ENCODE data around the gene CHCHD10. TPM values are rescaled to one million over a fixed set of nuclear protein-coding genes. Genes with fewer than 3 reads are reported as not detected.

CHCHD10 gene
- total RNA-seq, 1 experiment from 2014 or later = 60.9 TPM

DNA sequence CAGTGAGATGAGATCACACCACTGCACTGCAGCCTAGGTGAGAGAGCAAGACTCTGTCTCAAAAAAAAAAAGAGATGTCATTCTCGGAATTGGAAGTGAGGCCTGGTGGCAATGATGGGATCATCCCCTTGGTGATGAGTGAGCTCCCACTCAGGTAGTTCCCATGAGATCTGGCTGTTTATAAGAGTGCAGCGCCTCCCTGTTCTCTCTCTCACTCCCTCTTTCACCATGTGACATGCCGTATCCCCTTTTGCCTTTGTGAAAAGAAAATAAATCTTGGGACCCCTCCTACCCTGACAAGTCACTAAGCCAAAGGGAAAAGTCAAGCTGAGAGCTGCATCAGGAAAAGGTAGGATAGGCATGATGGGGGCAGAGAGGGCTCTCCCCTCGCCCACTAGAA is 45.6 kb downstream of the CHCHD10 start:
- H3K4me3 ChIP-seq (ENCODE audit: insufficient read depth, low read depth, low read length) = no peak overlapping the region
- no peaks in the 10 kb centered on the region for H3K27me3 ChIP-seq (ENCODE audit: control insufficient read depth, insufficient read depth, low read length)
- H3K36me3 ChIP-seq (replicated peaks; ENCODE audit: control insufficient read depth, insufficient read depth, low read length) = no peaks in the 10 kb centered on the region
- no peak for DNase-seq

GRCh38 chr22:23720855-23721254 is 46.9 kb downstream of the CHCHD10 start:
- Histone ChIP-seq H3K4me3 (ENCODE audit: insufficient read depth, low read depth, low read length) (no peak overlapping the region), H3K36me3 (replicated peaks; ENCODE audit: control insufficient read depth, insufficient read depth, low read length) (no peaks in the 10 kb centered on the region), H3K27me3 (ENCODE audit: control insufficient read depth, insufficient read depth, low read length) (no peaks in the 10 kb centered on the region; the same call in 1 of the 2 replicates)
- no peak for DNase-seq

- no peak for DNase-seq
- peaks cover 2% of the 10 kb centered on the region for H3K36me3 ChIP-seq (replicated peaks; ENCODE audit: control insufficient read depth, insufficient read depth, low read length)
- no peaks in the 10 kb centered on the region; the same call in 1 of the 2 replicates for H3K27me3 ChIP-seq (ENCODE audit: control insufficient read depth, insufficient read depth, low read length)
- H3K4me3 ChIP-seq (ENCODE audit: insufficient read depth, low read depth, low read length) = no peak overlapping the region
Measured at GRCh38 chr22:23718371-23719165, 49.2 kb downstream of the CHCHD10 start.

GRCh38 chr22:23716811-23717801 is 50.7 kb downstream of the CHCHD10 start:
- Histone ChIP-seq H3K36me3 (replicated peaks; ENCODE audit: control insufficient read depth, insufficient read depth, low read length) (peaks cover 5% of the 10 kb centered on the region), H3K4me3 (ENCODE audit: insufficient read depth, low read depth, low read length) (peak overlapping the region; percentile 94), H3K27me3 (ENCODE audit: control insufficient read depth, insufficient read depth, low read length) (no peaks in the 10 kb centered on the region; the same call in 1 of the 2 replicates)
- peak; percentile 97 for DNase-seq

Other genes starting within 250 kb of the CHCHD10 start
- not detected in 2 replicates for gene IGLL1, start 187.7 kb downstream of the CHCHD10 start, total RNA-seq (2014; rRNA removed; shearing (Covaris generic))
- gene DRICH1, start 135.7 kb downstream of the CHCHD10 start, total RNA-seq (2014; rRNA removed; shearing (Covaris generic)) = not detected in 2 replicates
- not detected in 2 replicates for gene RGL4, start 77.0 kb downstream of the CHCHD10 start, total RNA-seq (2014; rRNA removed; shearing (Covaris generic))
- gene ZNF70, start 16.9 kb downstream of the CHCHD10 start, total RNA-seq (2014; rRNA removed; shearing (Covaris generic)) = 1.7 and 2.3 TPM in 2 replicates
- gene VPREB3, start 13.5 kb downstream of the CHCHD10 start, total RNA-seq (2014; rRNA removed; shearing (Covaris generic)) = not detected in 2 replicates
- gene C22orf15, start 5.0 kb downstream of the CHCHD10 start, total RNA-seq (2014; rRNA removed; shearing (Covaris generic)) = 1.8 and 3.7 TPM in 2 replicates
- gene MMP11, start 4.9 kb upstream of the CHCHD10 start, total RNA-seq (2014; rRNA removed; shearing (Covaris generic)) = 7.8 and 12.8 TPM in 2 replicates
- 79.1 and 86.5 TPM in 2 replicates for gene SMARCB1, start 19.0 kb upstream of the CHCHD10 start, total RNA-seq (2014; rRNA removed; shearing (Covaris generic))
- gene DERL3, start 71.0 kb upstream of the CHCHD10 start, total RNA-seq (2014; rRNA removed; shearing (Covaris generic)) = 5.0 and 9.3 TPM in 2 replicates
- gene SLC2A11, start 89.9 kb upstream of the CHCHD10 start, total RNA-seq (2014; rRNA removed; shearing (Covaris generic)) = 10.7 and 17.4 TPM in 2 replicates
- gene MIF, start 126.4 kb upstream of the CHCHD10 start, total RNA-seq (2014; rRNA removed; shearing (Covaris generic)) = 952 and 1,162 TPM in 2 replicates
- gene GSTT2B, start 193.2 kb upstream of the CHCHD10 start, total RNA-seq (2014; rRNA removed; shearing (Covaris generic)) = 13.1 and 18.9 TPM in 2 replicates
- gene DDTL, start 198.9 kb upstream of the CHCHD10 start, total RNA-seq (2014; rRNA removed; shearing (Covaris generic)) = 3.5 and 4.2 TPM in 2 replicates
- gene DDT, start 206.5 kb upstream of the CHCHD10 start, total RNA-seq (2014; rRNA removed; shearing (Covaris generic)) = 317 and 422 TPM in 2 replicates
- 0.48 TPM in 1 of 2 replicates, not detected in the other for gene GSTT2, start 212.2 kb upstream of the CHCHD10 start, total RNA-seq (2014; rRNA removed; shearing (Covaris generic))
- gene GSTT4, start 237.5 kb upstream of the CHCHD10 start, total RNA-seq (2014; rRNA removed; shearing (Covaris generic)) = not detected in 2 replicates
- gene CABIN1, start 243.3 kb upstream of the CHCHD10 start, total RNA-seq (2014; rRNA removed; shearing (Covaris generic)) = 55.3 and 55.9 TPM in 2 replicates

All from H7 (cell line).